ENCODE measurements around the gene PRRT3. TPM values are rescaled to one million over a fixed set of nuclear protein-coding genes. Genes with fewer than 3 reads are reported as not detected.

The PRRT3 gene
- total and polyA plus RNA-seq, 2 of the 13 experiments (the other 11 are each of a cell fraction or from before 2014, with no cell fraction given): 0.22 to 0.44 TPM

- TF ChIP-seq HNF1A (IDR thresholded peaks at IDR 0.05; ENCODE audit: low read depth) (no peak), HNF1A (CRISPR knock-in tag; IDR thresholded peaks at IDR 0.05; ENCODE audit: borderline replicate concordance) (no peak; the same call in none of the 2 replicates), FOXC1 (CRISPR knock-in tag; IDR thresholded peaks at IDR 0.05; ENCODE audit: borderline replicate concordance) (0 out of 2 replicates have a peak, but pooled peaks have one; percentile 14), ZNF781 (CRISPR knock-in tag; IDR thresholded peaks at IDR 0.05; ENCODE audit: borderline replicate concordance, not compliant biosample characterization) (no peak), PTBP1 (IDR thresholded peaks at IDR 0.05; ENCODE audit: low read depth, low read length, poor library complexity, severe bottlenecking) (peak; percentile 63), ZNF354B (CRISPR knock-in tag; IDR thresholded peaks at IDR 0.05) (no peak), MAZ (IDR thresholded peaks at IDR 0.05; ENCODE audit: borderline replicate concordance, low read depth, low read length) (no peak), MAZ (CRISPR knock-in tag; IDR thresholded peaks at IDR 0.05; ENCODE audit: low read depth) (no peak; the same call in 1 of the 2 replicates), ZNF737 (CRISPR knock-in tag; IDR thresholded peaks at IDR 0.05; ENCODE audit: borderline replicate concordance) (0 out of 2 replicates have a peak, but pooled peaks have one; percentile 50), PRDM4 (CRISPR knock-in tag; IDR thresholded peaks at IDR 0.05; ENCODE audit: borderline replicate concordance) (no peak), ZFY (CRISPR knock-in tag; IDR thresholded peaks at IDR 0.05) (peak; percentile 80), JUN (CRISPR knock-in tag; IDR thresholded peaks at IDR 0.05) (0 out of 2 replicates have a peak, but pooled peaks have one; percentile 20), MLLT10 (CRISPR knock-in tag; IDR thresholded peaks at IDR 0.05) (no peak), ZNF143 (CRISPR knock-in tag; IDR thresholded peaks at IDR 0.05) (no peak), RFXANK (CRISPR knock-in tag; IDR thresholded peaks at IDR 0.05) (no peak), RNF2 (conservative IDR thresholded peaks at IDR 0.05; ENCODE audit: low read depth) (peak; percentile 91), ZNF451 (CRISPR knock-in tag; IDR thresholded peaks at IDR 0.05) (peak; percentile 59), ELF4 (CRISPR knock-in tag; IDR thresholded peaks at IDR 0.05; ENCODE audit: borderline replicate concordance) (peak; percentile 63; the same call in 1 of the 2 replicates), SIN3A (IDR thresholded peaks at IDR 0.05; ENCODE audit: borderline replicate concordance, low read depth, low read length) (no peak), LCORL (IDR thresholded peaks at IDR 0.05) (no peak), LCORL (CRISPR knock-in tag; IDR thresholded peaks at IDR 0.05) (peak; percentile 32), NFYB (CRISPR knock-in tag; IDR thresholded peaks at IDR 0.05) (no peak)
- TF ChIP-seq, protein P1, sequence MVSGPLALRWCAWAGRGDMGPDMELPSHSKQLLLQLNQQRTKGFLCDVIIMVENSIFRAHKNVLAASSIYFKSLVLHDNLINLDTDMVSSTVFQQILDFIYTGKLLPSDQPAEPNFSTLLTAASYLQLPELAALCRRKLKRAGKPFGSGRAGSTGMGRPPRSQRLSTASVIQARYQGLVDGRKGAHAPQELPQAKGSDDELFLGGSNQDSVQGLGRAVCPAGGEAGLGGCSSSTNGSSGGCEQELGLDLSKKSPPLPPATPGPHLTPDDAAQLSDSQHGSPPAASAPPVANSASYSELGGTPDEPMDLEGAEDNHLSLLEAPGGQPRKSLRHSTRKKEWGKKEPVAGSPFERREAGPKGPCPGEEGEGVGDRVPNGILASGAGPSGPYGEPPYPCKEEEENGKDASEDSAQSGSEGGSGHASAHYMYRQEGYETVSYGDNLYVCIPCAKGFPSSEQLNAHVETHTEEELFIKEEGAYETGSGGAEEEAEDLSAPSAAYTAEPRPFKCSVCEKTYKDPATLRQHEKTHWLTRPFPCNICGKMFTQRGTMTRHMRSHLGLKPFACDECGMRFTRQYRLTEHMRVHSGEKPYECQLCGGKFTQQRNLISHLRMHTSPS (CRISPR knock-in tag; IDR thresholded peaks at IDR 0.05; ENCODE audit: low read depth): peak; percentile 87
Observed at GRCh38 chr3:9932843-9933560, 19.2 kb downstream of the PRRT3 start (continued).

Data from HepG2 (cell line).